Mesothelial cell of epicardium (in vitro differentiated cells): ENCODE results near the gene ADPRM. TPM values are rescaled to one million over a fixed set of nuclear protein-coding genes. Genes with fewer than 3 reads are reported as not detected.

Source experiments
- DNase-seq, 2 experiments: peaks; one replicate each; pipeline ENCODE4 v3.0.0; 2021; ENCODE audit warnings: low spot score in 2 of 2; ENCODE audit not compliant: unreplicated experiment in 2 of 2
- H3K27ac Mint-ChIP-seq: 2 replicates; pipeline ENCODE4 v1.8.0; 2021; ENCODE audit warnings: mixed read lengths
- H3K27me3 Mint-ChIP-seq: 2 replicates; pipeline ENCODE4 v1.8.0; 2021; ENCODE audit warnings: low read depth, mixed read lengths
- H3K36me3 Mint-ChIP-seq: 2 replicates; pipeline ENCODE4 v1.8.0; 2021; ENCODE audit warnings: mixed read lengths
- H3K4me1 Mint-ChIP-seq: 2 replicates; pipeline ENCODE4 v1.8.0; 2021; ENCODE audit warnings: mixed read lengths
- H3K4me3 Mint-ChIP-seq: 2 replicates; pipeline ENCODE4 v1.8.0; 2021; ENCODE audit warnings: mild to moderate bottlenecking, moderate library complexity, mixed read lengths
- H3K9me3 Mint-ChIP-seq: 2 replicates; pipeline ENCODE4 v1.8.0; 2021; ENCODE audit warnings: mixed read lengths
- total RNA-seq: library from RNA; stranded (reverse); gene quantifications from 3 replicates; pipeline ENCODE4 v1.2.1, GENCODE V29; 2021
- TF ChIP-seq, protein P1 (sequence below): fragments of 200-600 bp; sonication (generic); IDR thresholded peaks from one replicate; pipeline ENCODE4 v1.5.0; 2021; ENCODE audit warnings: antibody characterized with exemption; ENCODE audit not compliant: unreplicated experiment

ADPRM gene
- total RNA-seq, 1 donor from 2014 or later, result 9.1 TPM

DNA sequence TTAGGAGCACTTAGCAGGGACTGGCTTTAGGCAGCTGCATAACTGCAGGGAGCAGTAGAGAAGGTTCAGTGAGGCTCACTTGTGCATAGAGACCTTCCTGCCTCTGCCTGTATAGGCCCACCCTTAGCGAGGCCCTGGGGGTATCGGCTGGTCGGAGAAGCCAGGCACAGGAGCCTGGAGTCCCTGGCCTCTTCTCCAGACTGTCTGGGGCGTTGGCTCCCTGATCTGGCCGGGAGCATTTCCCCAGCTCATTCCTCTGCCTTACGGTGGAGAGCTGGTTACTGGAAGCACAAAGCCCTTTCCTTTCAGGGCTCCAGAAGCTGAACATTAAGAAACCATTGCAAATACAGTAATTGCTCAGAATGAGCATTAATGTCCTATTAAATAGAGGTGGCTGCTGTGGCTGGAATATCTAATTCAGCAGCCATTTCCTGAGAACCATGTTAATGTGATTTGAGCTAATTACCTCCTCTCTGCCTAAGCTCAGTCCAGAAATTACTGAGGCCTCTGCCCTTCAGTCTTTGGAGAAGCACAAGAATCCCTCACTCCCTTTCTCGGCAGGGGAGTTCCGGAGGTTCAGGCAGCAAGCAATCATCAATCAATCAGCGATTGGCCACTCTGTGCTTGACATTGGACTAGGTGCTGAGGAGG, 51.3 kb downstream of the ADPRM start:
- no peak overlapping the region for H3K4me3 Mint-ChIP-seq
- TF ChIP-seq, protein P1, sequence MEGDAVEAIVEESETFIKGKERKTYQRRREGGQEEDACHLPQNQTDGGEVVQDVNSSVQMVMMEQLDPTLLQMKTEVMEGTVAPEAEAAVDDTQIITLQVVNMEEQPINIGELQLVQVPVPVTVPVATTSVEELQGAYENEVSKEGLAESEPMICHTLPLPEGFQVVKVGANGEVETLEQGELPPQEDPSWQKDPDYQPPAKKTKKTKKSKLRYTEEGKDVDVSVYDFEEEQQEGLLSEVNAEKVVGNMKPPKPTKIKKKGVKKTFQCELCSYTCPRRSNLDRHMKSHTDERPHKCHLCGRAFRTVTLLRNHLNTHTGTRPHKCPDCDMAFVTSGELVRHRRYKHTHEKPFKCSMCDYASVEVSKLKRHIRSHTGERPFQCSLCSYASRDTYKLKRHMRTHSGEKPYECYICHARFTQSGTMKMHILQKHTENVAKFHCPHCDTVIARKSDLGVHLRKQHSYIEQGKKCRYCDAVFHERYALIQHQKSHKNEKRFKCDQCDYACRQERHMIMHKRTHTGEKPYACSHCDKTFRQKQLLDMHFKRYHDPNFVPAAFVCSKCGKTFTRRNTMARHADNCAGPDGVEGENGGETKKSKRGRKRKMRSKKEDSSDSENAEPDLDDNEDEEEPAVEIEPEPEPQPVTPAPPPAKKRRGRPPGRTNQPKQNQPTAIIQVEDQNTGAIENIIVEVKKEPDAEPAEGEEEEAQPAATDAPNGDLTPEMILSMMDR, result no peak

DNA sequence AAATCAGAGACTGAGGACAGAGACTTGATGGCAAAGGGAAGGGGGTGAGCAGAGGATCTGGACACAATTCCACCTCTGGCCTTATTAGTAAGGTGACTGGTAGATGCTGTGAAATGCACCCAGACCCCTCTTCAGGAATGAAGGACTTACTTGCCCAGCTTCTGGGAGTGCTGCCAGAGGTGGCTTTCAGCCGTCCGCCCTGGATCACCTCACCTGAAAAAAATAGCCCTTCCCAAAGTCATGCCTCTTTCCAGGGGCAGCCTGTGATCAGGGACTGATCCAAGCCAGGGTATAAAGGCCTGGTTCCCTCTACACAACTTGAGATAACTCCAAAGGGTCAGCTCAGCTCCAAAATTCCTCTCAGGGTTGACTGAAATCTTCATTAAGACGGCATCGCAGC, 52.8 kb downstream of the ADPRM start:
- peaks cover 59% of the 10 kb centered on the region for H3K27me3 Mint-ChIP-seq
- no peaks in the 10 kb centered on the region for H3K9me3 Mint-ChIP-seq
- no peak overlapping the region for H3K4me3 Mint-ChIP-seq
- no peak overlapping the region for H3K27ac Mint-ChIP-seq
- peaks cover 3% of the 10 kb centered on the region for H3K4me1 Mint-ChIP-seq
- no peaks in the 10 kb centered on the region for H3K36me3 Mint-ChIP-seq
- DNase-seq, result no peak
- TF ChIP-seq, protein P1, result no peak

More for the DNA sequence above, 51.3 kb downstream of the ADPRM start:
- no peak for DNase-seq
- H3K4me1 Mint-ChIP-seq, result peaks cover 5% of the 10 kb centered on the region
- H3K27me3 Mint-ChIP-seq, result peaks cover 59% of the 10 kb centered on the region
- H3K27ac Mint-ChIP-seq, result no peak overlapping the region
- no peaks in the 10 kb centered on the region for H3K9me3 Mint-ChIP-seq
- H3K36me3 Mint-ChIP-seq, result no peaks in the 10 kb centered on the region

DNA sequence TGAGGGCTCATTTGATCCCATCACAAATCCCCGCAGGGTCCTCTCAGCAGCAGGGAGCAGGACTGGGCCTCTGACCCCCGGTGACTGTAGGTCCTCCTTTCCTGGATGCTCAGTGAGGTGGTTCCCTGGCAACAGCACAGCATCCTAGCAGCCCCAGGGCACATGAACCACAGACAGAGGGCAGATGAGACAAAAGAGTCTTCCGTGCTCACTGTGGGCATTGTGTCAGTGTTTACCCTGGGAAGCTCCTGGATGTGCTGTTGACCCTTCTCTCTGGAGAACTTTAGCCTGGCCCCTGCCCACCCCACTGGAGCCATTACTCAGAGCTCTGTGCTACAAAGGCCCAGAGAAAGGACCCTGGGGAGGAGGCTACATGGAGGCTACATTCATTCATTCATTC, 54.2 kb downstream of the ADPRM start:
- no peaks in the 10 kb centered on the region for H3K9me3 Mint-ChIP-seq
- DNase-seq, result no peak
- H3K36me3 Mint-ChIP-seq, result no peaks in the 10 kb centered on the region
- no peak overlapping the region for H3K27ac Mint-ChIP-seq
- peaks cover 5% of the 10 kb centered on the region for H3K4me1 Mint-ChIP-seq
- H3K4me3 Mint-ChIP-seq, result no peak overlapping the region
- TF ChIP-seq, protein P1, result no peak
- H3K27me3 Mint-ChIP-seq, result peaks cover 64% of the 10 kb centered on the region

DNA sequence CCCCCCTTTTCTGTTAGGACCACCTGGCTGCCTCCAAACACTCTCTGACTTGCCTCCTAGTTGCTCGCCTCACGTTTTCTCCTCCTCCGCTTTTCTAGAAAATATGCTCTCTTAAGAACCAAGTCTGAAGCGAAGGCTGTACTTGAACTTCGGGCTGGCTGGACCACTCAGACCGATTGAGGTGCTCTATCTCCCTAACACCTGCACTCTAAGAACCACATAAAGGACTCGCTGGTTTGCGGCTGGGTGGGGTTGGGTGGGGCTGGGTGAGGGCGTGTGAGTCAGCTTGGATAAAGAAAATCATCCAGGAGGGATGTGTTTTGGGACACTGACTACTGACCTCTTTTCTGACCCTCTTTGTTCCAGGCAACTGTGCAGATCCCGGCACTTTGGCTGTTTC, 55.3 kb downstream of the ADPRM start:
- DNase-seq, result no peak
- peaks cover 62% of the 10 kb centered on the region for H3K27me3 Mint-ChIP-seq
- H3K9me3 Mint-ChIP-seq, result no peaks in the 10 kb centered on the region
- no peak overlapping the region for H3K4me3 Mint-ChIP-seq
- TF ChIP-seq, protein P1, result no peak
- H3K36me3 Mint-ChIP-seq, result no peaks in the 10 kb centered on the region
- H3K27ac Mint-ChIP-seq, result no peak overlapping the region
- H3K4me1 Mint-ChIP-seq, result peaks cover 5% of the 10 kb centered on the region

DNA sequence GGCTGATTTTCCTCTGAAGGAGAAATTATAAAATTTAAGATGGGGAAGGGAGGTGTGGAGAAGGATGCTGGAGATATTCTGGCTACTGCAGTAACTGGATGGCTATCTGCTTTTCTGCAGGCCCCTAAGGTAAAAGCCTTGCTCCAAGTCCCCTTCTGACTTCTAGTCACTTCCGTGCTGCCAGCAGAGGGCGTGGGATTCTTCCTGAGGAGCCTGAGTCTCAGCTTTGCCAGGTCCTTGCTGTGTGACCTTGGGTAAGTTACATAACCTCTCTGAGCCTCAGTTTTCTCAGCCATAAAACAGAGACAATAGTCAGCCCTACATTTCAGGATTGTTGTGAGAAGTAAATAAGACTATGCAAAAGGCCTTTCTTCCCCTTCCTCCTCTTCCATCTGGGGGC, 56.7 kb downstream of the ADPRM start:
- no peak overlapping the region for H3K4me3 Mint-ChIP-seq
- H3K4me1 Mint-ChIP-seq, result peaks cover 5% of the 10 kb centered on the region
- peaks cover 53% of the 10 kb centered on the region for H3K27me3 Mint-ChIP-seq
- TF ChIP-seq, protein P1, result no peak
- H3K9me3 Mint-ChIP-seq, result no peaks in the 10 kb centered on the region
- no peak overlapping the region for H3K27ac Mint-ChIP-seq
- H3K36me3 Mint-ChIP-seq, result no peaks in the 10 kb centered on the region
- no peak for DNase-seq
